ENCODE results near the gene CD160.

The CD160 gene

DNA sequence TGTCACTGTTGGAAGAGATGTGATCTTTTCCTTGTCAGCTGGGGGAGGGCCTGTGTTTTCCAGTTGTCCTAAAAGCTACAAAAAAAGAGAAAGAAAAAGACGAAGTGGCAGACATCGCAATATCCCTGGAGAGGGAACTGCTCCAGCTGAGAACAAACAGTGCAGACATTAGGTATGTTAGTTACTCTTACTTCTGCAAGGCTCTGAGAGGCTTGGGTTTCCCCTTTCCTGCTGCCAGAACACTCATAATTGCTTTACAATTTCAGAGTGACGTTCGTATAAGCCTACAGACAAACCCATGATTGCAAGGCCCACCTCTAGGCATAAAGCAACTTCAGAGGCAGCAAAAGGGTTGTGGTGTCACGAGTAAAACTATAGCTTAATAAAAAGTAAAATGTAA lies 31.1 kb downstream of the CD160 start:
- no peak for TF ChIP-seq YY1 (IDR thresholded peaks at IDR 0.05; ENCODE audit: low read depth)
- no peak for TF ChIP-seq TEAD4 (IDR thresholded peaks at IDR 0.05)
- TF ChIP-seq, protein P1, sequence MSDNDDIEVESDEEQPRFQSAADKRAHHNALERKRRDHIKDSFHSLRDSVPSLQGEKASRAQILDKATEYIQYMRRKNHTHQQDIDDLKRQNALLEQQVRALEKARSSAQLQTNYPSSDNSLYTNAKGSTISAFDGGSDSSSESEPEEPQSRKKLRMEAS (IDR thresholded peaks at IDR 0.05) = no peak
- TF ChIP-seq NFIC (IDR thresholded peaks at IDR 0.05) = no peak
- TF ChIP-seq, protein P2, sequence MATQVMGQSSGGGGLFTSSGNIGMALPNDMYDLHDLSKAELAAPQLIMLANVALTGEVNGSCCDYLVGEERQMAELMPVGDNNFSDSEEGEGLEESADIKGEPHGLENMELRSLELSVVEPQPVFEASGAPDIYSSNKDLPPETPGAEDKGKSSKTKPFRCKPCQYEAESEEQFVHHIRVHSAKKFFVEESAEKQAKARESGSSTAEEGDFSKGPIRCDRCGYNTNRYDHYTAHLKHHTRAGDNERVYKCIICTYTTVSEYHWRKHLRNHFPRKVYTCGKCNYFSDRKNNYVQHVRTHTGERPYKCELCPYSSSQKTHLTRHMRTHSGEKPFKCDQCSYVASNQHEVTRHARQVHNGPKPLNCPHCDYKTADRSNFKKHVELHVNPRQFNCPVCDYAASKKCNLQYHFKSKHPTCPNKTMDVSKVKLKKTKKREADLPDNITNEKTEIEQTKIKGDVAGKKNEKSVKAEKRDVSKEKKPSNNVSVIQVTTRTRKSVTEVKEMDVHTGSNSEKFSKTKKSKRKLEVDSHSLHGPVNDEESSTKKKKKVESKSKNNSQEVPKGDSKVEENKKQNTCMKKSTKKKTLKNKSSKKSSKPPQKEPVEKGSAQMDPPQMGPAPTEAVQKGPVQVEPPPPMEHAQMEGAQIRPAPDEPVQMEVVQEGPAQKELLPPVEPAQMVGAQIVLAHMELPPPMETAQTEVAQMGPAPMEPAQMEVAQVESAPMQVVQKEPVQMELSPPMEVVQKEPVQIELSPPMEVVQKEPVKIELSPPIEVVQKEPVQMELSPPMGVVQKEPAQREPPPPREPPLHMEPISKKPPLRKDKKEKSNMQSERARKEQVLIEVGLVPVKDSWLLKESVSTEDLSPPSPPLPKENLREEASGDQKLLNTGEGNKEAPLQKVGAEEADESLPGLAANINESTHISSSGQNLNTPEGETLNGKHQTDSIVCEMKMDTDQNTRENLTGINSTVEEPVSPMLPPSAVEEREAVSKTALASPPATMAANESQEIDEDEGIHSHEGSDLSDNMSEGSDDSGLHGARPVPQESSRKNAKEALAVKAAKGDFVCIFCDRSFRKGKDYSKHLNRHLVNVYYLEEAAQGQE (IDR thresholded peaks at IDR 0.05; ENCODE audit: low read depth) = no peak

DNA sequence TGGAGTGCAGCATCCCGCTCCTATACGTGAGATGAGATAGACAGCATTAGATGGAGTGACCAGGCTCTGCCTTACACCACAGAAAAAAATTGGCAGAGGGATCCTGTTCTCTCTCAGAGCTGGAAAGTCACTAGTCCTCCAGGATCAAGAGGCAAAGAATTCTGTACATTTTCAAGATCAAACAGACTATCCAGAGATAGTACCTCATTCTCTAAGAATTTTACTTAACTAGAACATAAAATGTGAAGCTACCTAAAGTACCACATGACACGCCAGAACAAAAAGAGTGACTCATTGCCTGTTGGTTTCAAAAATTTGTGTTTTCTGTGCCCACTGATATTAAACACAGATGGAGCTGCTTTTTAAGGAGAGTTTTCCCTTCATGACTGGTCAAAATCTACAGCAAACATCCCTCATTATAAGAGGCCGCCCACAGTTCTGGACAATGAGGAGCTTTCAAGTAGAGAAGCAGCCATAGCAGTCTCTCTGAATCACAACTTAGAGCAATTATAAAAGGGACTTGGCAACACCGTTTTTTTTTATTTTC lies 32.3 kb downstream of the CD160 start:
- TF ChIP-seq RAD21 (IDR thresholded peaks at IDR 0.05; ENCODE audit: low read depth) = no peak
- TF ChIP-seq CEBPB (IDR thresholded peaks at IDR 0.05) = no peak
- TF ChIP-seq YY1 (IDR thresholded peaks at IDR 0.05; ENCODE audit: low read depth) = no peak
- TF ChIP-seq, protein P3, sequence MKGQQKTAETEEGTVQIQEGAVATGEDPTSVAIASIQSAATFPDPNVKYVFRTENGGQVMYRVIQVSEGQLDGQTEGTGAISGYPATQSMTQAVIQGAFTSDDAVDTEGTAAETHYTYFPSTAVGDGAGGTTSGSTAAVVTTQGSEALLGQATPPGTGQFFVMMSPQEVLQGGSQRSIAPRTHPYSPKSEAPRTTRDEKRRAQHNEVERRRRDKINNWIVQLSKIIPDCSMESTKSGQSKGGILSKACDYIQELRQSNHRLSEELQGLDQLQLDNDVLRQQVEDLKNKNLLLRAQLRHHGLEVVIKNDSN (IDR thresholded peaks at IDR 0.05) = no peak
- TF ChIP-seq TCF12 (IDR thresholded peaks at IDR 0.05; ENCODE audit: low read depth) = no peak
- TF ChIP-seq FOXM1 (IDR thresholded peaks at IDR 0.05; ENCODE audit: borderline replicate concordance, low read depth) = no peak
- no peak for TF ChIP-seq ZBTB7A (IDR thresholded peaks at IDR 0.05; ENCODE audit: low read depth)
- TF ChIP-seq TAF1 (IDR thresholded peaks at IDR 0.05; ENCODE audit: low read depth) = no peak
- TF ChIP-seq EGR1 (IDR thresholded peaks at IDR 0.05) = no peak

DNA sequence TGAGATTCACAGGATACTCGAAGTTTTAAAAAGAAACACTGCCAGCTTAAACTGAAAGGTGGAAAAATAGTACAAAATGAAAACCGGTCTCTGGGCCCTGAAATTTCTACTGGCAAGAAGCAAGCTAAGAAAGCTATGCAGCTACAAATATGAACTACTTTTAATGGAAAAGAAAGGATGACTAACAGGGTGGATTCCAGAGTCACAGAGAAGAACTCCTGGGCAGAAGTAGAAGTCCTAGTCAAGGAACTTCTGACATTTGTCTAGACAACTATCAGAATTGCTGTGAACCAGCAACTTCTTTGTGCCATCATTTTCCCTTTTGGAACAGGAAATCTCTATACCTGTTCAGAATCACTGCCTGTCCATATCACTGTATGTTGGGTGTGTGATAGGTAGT lies 38.1 kb downstream of the CD160 start:
- no peak for TF ChIP-seq EP300 (IDR thresholded peaks at IDR 0.05; ENCODE audit: borderline replicate concordance)
- TF ChIP-seq CEBPB (IDR thresholded peaks at IDR 0.05) = no peak
- no peak for TF ChIP-seq TAF1 (IDR thresholded peaks at IDR 0.05; ENCODE audit: low read depth)
- TF ChIP-seq TCF12 (IDR thresholded peaks at IDR 0.05; ENCODE audit: low read depth) = no peak
- TF ChIP-seq EGR1 (IDR thresholded peaks at IDR 0.05) = no peak
- no peak for TF ChIP-seq FOXM1 (IDR thresholded peaks at IDR 0.05; ENCODE audit: borderline replicate concordance, low read depth)

DNA sequence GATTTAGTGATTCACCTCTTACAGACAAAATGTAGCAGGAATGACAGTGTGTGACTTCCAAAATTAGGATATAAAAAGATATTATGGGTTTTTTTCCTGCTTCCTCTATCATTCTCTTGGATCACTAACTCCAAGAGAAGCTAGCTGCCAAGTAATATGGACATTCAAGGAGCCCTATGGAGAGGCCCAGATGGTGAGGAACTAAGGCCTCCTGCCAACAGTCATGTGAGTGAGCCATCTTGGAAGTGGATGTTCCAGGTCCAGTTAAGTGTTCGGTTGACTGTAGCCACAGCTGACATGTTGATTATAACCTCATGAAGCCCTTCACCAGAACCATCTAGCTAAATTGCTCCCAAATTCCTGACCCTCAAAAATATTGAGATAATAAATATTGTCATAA lies 38.8 kb downstream of the CD160 start:
- TF ChIP-seq, protein P3 (IDR thresholded peaks at IDR 0.05) = no peak
- TF ChIP-seq EP300 (IDR thresholded peaks at IDR 0.05; ENCODE audit: borderline replicate concordance) = no peak
- TF ChIP-seq NFIC (IDR thresholded peaks at IDR 0.05) = no peak
- no peak for TF ChIP-seq ZBTB7A (IDR thresholded peaks at IDR 0.05; ENCODE audit: low read depth)
- no peak for TF ChIP-seq YY1 (IDR thresholded peaks at IDR 0.05; ENCODE audit: low read depth)
- TF ChIP-seq RAD21 (IDR thresholded peaks at IDR 0.05; ENCODE audit: low read depth) = no peak
- no peak for TF ChIP-seq CEBPB (IDR thresholded peaks at IDR 0.05)
- TF ChIP-seq, protein P2 (IDR thresholded peaks at IDR 0.05; ENCODE audit: low read depth) = no peak
- TF ChIP-seq, protein P1 (IDR thresholded peaks at IDR 0.05) = no peak
- TF ChIP-seq CREB1 (IDR thresholded peaks at IDR 0.05; ENCODE audit: low read depth) = no peak
- TF ChIP-seq FOXM1 (IDR thresholded peaks at IDR 0.05; ENCODE audit: borderline replicate concordance, low read depth) = no peak
- no peak for TF ChIP-seq TEAD4 (IDR thresholded peaks at IDR 0.05)
- TF ChIP-seq EGR1 (IDR thresholded peaks at IDR 0.05) = no peak
- TF ChIP-seq TCF12 (IDR thresholded peaks at IDR 0.05; ENCODE audit: low read depth) = no peak
- TF ChIP-seq TAF1 (IDR thresholded peaks at IDR 0.05; ENCODE audit: low read depth) = no peak

DNA sequence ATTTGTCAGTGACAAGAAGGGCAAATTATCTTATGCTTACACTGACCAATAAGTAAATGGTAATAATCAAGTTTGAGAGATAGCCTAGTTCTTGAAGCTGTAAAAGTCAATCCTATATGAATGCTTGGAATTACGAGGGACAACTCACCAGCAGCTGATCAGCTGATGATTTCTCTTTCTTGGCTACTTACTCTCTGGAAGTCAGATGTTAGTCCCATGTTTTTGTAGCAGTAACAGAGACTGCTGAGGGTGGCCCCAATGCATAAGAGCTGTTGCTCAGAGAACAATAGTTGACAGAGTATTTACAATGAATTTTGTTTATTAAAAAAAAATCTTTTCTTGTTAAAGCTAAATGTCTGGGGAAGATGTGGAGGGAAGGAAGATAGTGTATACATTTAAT lies 39.3 kb downstream of the CD160 start:
- TF ChIP-seq, protein P1 (IDR thresholded peaks at IDR 0.05) = no peak
- TF ChIP-seq RAD21 (IDR thresholded peaks at IDR 0.05; ENCODE audit: low read depth) (no peak), EP300 (IDR thresholded peaks at IDR 0.05; ENCODE audit: borderline replicate concordance) (no peak), CREB1 (IDR thresholded peaks at IDR 0.05; ENCODE audit: low read depth) (no peak), FOXM1 (IDR thresholded peaks at IDR 0.05; ENCODE audit: borderline replicate concordance, low read depth) (no peak), TEAD4 (IDR thresholded peaks at IDR 0.05) (no peak)

DNA sequence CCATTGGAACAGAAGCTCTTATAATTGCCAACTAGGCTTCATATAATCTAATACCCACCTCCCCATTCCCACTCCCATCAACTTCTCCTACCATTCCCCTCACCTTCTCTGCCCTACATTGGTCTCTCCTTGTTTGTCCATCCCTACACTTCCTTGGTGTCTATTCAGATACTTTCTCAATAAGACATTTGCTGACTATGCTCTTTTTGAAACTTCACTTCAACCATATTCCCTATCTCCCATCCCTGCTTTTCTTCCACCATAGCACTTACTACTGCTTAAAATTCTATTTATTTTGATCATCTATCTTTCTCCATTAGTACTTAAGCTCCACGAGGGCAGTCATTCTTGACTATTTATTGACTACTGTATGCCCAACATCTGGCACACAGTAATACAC lies 40.4 kb downstream of the CD160 start:
- TF ChIP-seq FOXM1 (IDR thresholded peaks at IDR 0.05; ENCODE audit: borderline replicate concordance, low read depth) = no peak
- TF ChIP-seq, protein P3 (IDR thresholded peaks at IDR 0.05) = no peak
- no peak for TF ChIP-seq ZBTB7A (IDR thresholded peaks at IDR 0.05; ENCODE audit: low read depth)
- TF ChIP-seq, protein P2 (IDR thresholded peaks at IDR 0.05; ENCODE audit: low read depth) = no peak
- no peak for TF ChIP-seq TCF12 (IDR thresholded peaks at IDR 0.05; ENCODE audit: low read depth)
- TF ChIP-seq YY1 (IDR thresholded peaks at IDR 0.05; ENCODE audit: low read depth) = no peak
- no peak for TF ChIP-seq CEBPB (IDR thresholded peaks at IDR 0.05)
- TF ChIP-seq EGR1 (IDR thresholded peaks at IDR 0.05) = no peak
- no peak for TF ChIP-seq EP300 (IDR thresholded peaks at IDR 0.05; ENCODE audit: borderline replicate concordance)
- no peak for TF ChIP-seq TEAD4 (IDR thresholded peaks at IDR 0.05)
- TF ChIP-seq, protein P1 (IDR thresholded peaks at IDR 0.05) = no peak
- no peak for TF ChIP-seq RAD21 (IDR thresholded peaks at IDR 0.05; ENCODE audit: low read depth)

Measured in Ishikawa (cell line).